Sigmoid colon (tissue), 4 donors: ENCODE data around the gene PSMD13.

Experiments
- EP300 ChIP-seq, 4 donors: sonication (generic); formaldehyde crosslinking; IDR thresholded peaks; one replicate each; pipeline ENCODE4 v1.6.1; 2017; ENCODE audit warnings: antibody characterized with exemption in 4 of 4
- POLR2A ChIP-seq, 2 donors: fragments of 450-650 bp; IDR thresholded peaks; one replicate each; pipeline ENCODE4 v1.6.1; 2016; ENCODE audit warnings: antibody characterized with exemption in 2 of 2, mild to moderate bottlenecking in 2 of 2, moderate library complexity in 2 of 2
- TF ChIP-seq, protein P1 (sequence below), 4 experiments: fragments of 450-650 bp in 3 of 4; fragments of 200-600 bp in 1 of 4; IDR thresholded peaks; one replicate each; pipeline ENCODE4 v1.5.1; 2016 to 2019; ENCODE audit warnings: antibody characterized with exemption in 4 of 4, mild to moderate bottlenecking in 3 of 4, moderate library complexity in 2 of 4

GRCh38 chr11:230431-230830 lies 6.3 kb upstream of the PSMD13 start:
- TF ChIP-seq, protein P1, sequence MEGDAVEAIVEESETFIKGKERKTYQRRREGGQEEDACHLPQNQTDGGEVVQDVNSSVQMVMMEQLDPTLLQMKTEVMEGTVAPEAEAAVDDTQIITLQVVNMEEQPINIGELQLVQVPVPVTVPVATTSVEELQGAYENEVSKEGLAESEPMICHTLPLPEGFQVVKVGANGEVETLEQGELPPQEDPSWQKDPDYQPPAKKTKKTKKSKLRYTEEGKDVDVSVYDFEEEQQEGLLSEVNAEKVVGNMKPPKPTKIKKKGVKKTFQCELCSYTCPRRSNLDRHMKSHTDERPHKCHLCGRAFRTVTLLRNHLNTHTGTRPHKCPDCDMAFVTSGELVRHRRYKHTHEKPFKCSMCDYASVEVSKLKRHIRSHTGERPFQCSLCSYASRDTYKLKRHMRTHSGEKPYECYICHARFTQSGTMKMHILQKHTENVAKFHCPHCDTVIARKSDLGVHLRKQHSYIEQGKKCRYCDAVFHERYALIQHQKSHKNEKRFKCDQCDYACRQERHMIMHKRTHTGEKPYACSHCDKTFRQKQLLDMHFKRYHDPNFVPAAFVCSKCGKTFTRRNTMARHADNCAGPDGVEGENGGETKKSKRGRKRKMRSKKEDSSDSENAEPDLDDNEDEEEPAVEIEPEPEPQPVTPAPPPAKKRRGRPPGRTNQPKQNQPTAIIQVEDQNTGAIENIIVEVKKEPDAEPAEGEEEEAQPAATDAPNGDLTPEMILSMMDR (IDR thresholded peaks at IDR 0.05), result no peak
- TF ChIP-seq POLR2A (IDR thresholded peaks at IDR 0.05) (no peak), EP300 (IDR thresholded peaks at IDR 0.05) (no peak)
